ENCODE data around the gene CRYAB. TPM values are rescaled to one million over a fixed set of nuclear protein-coding genes. Genes with fewer than 3 reads are reported as not detected.

Gene CRYAB
- total RNA-seq, 4 donors from 2014 or later, result 295 to 1,416 (median 399) TPM

- TF ChIP-seq CTCF (IDR thresholded peaks at IDR 0.05; ENCODE audit: low read depth), result no peak
Measured at GRCh38 chr11:111913997-111914396, 2.4 kb upstream of the CRYAB start.

- TF ChIP-seq CTCF (IDR thresholded peaks at IDR 0.05; ENCODE audit: low read depth), result no peak
Measured at GRCh38 chr11:111913031-111913861, 1.7 kb upstream of the CRYAB start.

GRCh38 chr11:111912535-111912934 lies 965 bp upstream of the CRYAB start, which contains the start of gene HSPB2:
Gene HSPB2, plus strand, starts transcription at chr11:111912734. Its CDS starts 96 bp downstream, at chr11:111912830.
- TF ChIP-seq CTCF (IDR thresholded peaks at IDR 0.05; ENCODE audit: low read depth), result no peak

- no peak for TF ChIP-seq CTCF (IDR thresholded peaks at IDR 0.05; ENCODE audit: low read depth)
Measured at GRCh38 chr11:111910676-111911562, 651 bp downstream of the CRYAB start.

GRCh38 chr11:111909378-111909777 lies 2.2 kb downstream of the CRYAB start:
- TF ChIP-seq CTCF (IDR thresholded peaks at IDR 0.05; ENCODE audit: low read depth), result no peak

GRCh38 chr11:111908639-111909305 lies 2.8 kb downstream of the CRYAB start:
- no peak for TF ChIP-seq CTCF (IDR thresholded peaks at IDR 0.05; ENCODE audit: low read depth)

All from subcutaneous adipose tissue (tissue), 4 donors.